ENCODE measurements around the gene MYBPC2.
"Not testable (repeated sequence)": the region's sequence is repeated elsewhere in the genome, so short reads cannot be mapped to it uniquely, and the experiment has no call there.

MYBPC2 gene

DNA sequence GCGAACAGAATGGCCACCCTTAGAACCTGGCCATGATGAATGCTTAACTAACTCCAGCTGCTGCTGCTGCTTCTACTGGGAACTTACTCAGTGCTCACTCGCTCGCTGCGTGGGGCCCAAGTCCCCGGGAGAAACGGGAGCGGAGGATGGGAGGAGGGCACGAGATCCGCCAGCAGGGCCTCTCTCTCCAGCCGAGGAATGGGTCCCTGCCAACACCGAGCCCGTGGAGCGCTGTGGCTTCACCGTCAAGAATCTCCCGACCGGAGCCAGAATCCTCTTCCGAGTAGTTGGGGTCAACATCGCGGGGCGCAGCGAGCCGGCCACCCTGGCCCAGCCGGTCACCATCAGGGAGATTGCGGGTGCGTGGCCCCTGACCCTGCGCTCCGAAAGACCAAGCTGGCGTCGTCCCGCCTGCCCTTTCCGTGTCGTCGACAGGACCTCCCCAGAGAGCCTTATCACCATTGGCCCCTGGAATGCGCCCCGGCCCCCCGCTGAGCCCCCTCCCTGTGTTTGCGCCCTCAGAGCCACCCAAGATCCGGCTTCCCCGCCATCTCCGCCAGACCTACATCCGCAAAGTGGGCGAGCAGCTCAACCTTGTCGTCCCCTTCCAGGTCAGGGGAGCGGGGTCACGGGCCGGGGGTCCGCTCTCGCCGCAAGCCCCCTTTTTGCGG, 25.8 kb downstream of the MYBPC2 start:
- Mint-ChIP-seq H3K27me3 (peaks cover 15% of the 10 kb centered on the region), H3K27ac (no peak overlapping the region), H3K36me3 (no peaks in the 10 kb centered on the region), H3K9me3 (no peaks in the 10 kb centered on the region), H3K4me3 (no peak overlapping the region), H3K4me1 (peaks cover 7% of the 10 kb centered on the region)

DNA sequence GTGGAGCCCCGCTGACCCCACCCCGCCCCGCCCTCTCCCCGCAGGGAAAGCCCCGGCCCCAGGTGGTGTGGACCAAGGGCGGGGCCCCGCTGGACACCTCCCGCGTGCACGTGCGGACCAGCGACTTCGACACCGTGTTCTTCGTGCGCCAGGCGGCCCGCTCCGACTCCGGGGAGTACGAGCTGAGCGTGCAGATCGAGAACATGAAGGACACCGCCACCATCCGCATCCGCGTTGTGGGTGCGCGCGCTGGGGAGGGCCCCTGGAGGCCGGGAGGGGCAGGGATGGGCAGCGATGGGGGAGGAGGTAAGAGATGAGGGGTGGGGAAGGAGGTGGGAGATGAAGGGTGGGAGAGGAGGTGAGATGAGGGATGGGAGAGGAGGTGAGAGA, 26.4 kb downstream of the MYBPC2 start:
- Mint-ChIP-seq H3K9me3 (no peaks in the 10 kb centered on the region), H3K27me3 (peaks cover 15% of the 10 kb centered on the region), H3K4me1 (peaks cover 7% of the 10 kb centered on the region), H3K27ac (no peak overlapping the region), H3K36me3 (no peaks in the 10 kb centered on the region), H3K4me3 (no peak overlapping the region)

DNA sequence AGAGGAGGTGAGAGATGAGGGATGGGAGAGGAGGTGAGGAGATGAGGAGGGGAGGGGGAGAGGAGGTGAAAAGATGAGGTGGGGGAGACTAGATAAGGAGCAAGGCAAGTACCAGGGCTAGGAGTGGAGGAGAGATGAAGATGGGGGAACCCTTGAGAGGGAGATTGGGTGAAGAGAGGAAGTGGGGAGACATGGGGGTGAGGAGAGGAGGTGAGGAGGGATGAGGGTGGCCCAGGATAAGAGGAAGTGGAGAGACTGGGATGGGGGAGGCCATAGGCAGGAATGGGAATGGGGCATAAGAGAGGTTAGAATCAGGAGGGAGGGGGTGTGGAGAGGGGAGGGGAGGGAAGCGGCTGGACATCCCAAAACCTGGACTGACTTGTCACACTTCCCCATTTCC, 26.9 kb downstream of the MYBPC2 start:
- Mint-ChIP-seq H3K27ac (no peak overlapping the region), H3K27me3 (peaks cover 15% of the 10 kb centered on the region), H3K36me3 (no peaks in the 10 kb centered on the region), H3K9me3 (no peaks in the 10 kb centered on the region), H3K4me1 (peaks cover 7% of the 10 kb centered on the region), H3K4me3 (no peak overlapping the region)

DNA sequence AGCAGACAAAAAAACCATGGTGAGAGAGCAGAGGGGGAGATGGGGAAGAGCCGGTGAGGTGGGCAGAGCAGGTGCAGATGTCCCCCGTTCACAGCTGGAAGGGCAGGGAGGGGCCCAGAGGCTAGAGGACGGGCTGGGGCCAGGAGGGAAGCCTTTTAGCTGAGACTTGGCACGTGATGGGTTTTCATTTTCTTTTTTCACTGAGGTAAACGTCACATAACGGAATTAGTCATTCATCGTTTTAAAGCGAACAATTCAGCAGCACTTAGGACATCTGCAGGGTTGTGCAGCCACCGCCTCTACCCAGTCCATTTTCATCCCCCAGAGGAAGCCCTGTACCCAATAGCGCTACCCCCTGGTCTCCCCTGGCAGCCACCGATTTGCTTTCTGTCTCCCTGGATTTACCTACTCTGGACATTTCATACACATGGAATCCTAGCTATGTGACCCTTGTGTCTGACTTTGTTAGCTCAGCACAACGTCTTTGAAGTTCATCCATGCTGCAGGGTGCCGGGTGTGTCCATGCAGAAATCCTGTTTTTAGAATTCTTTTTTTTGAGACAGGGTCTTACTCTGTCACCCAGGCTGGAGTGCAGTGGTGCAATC, 27.6 kb downstream of the MYBPC2 start:
- peaks cover 15% of the 10 kb centered on the region for H3K27me3 Mint-ChIP-seq
- H3K4me1 Mint-ChIP-seq, result peaks cover 7% of the 10 kb centered on the region
- H3K9me3 Mint-ChIP-seq, result no peaks in the 10 kb centered on the region
- no peak overlapping the region for H3K4me3 Mint-ChIP-seq
- H3K36me3 Mint-ChIP-seq, result no peaks in the 10 kb centered on the region
- H3K27ac Mint-ChIP-seq, result no peak overlapping the region

DNA sequence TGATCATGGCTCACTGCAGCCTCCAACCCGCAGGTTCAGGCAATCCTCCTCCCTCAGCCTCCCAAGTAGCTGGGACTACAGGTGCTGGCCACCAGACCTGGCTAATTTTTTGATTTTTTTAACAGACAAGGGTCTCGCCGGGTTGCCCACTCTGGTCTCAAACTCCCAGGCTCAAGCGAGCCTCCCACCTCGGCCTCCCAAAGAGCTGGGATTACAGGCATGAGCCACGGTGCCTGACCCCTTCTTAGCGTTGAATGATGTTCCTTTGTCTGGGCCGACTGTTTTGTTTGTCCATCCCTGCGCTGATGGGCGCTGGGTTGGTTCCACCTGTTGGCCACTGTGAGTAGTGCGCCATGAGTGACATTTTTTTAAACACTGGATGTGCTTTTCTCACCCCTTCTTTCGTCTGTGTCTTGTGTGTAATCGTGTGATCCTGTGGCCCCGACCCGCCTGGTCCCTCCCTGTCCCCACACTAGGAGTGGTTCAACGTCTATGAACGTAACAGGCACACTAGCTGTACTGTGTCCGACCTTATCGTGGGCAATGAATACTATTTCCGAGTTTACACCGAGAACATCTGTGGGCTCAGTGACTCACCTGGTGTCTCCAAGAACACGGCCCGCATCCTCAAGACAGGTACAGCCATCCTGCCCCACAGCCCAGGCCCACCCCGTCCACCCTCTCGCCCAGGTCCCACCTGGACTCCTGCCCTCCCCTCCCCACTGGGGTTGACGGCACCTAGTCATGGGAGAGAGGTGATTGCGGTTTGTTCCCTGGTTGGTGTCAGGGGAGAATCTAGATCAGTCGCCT, 28.6 kb downstream of the MYBPC2 start:
- peaks cover 15% of the 10 kb centered on the region for H3K27me3 Mint-ChIP-seq
- H3K27ac Mint-ChIP-seq, result no peak overlapping the region
- no peaks in the 10 kb centered on the region for H3K36me3 Mint-ChIP-seq
- H3K4me3 Mint-ChIP-seq, result no peak overlapping the region
- H3K4me1 Mint-ChIP-seq, result peaks cover 7% of the 10 kb centered on the region
- no peaks in the 10 kb centered on the region for H3K9me3 Mint-ChIP-seq

DNA sequence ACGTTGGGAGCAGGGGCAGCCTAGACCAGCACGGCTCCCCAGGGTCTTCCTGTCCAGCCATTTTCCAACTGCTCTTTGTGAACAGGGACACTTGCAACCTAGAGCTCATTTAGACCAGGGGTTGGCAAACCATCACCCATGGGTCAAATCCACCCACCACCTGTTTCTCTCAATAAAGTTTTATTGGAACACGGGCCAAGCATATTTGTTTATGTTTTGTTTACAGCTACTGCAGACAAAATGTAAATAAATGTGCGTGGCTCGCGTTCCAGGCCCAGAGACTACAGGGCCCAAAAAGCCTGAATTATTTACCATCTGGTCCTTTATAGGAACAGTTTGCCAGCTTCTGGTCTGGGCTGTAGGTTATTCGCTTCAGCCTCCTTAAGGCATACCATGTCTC, 30.3 kb downstream of the MYBPC2 start:
- H3K4me1 Mint-ChIP-seq, result peaks cover 7% of the 10 kb centered on the region
- H3K4me3 Mint-ChIP-seq, result no peak overlapping the region
- H3K36me3 Mint-ChIP-seq, result no peaks in the 10 kb centered on the region
- peaks cover 8% of the 10 kb centered on the region for H3K27me3 Mint-ChIP-seq
- H3K27ac Mint-ChIP-seq, result no peak overlapping the region
- no peaks in the 10 kb centered on the region for H3K9me3 Mint-ChIP-seq

DNA sequence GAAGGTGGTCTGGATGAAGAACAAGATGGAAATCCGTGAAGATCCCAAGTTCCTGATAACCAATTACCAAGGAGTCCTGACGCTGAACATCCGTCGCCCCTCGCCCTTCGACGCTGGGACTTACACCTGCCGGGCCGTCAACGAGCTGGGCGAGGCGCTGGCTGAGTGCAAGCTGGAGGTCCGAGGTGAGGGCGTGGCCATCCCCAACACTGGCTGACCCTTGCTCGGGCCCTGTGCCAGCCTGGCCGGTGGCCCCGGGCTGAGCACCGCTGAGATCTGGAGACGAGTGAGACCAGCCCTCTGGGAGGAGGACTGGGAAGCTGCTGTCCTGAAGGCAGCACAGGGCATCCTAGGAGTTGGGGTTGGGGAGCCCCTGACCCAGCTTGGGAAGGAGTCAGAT, 31.7 kb downstream of the MYBPC2 start:
- Mint-ChIP-seq H3K9me3 (no peaks in the 10 kb centered on the region), H3K4me3 (no peak overlapping the region), H3K27ac (no peak overlapping the region), H3K4me1 (peaks cover 7% of the 10 kb centered on the region), H3K27me3 (peaks cover 9% of the 10 kb centered on the region), H3K36me3 (no peaks in the 10 kb centered on the region)

DNA sequence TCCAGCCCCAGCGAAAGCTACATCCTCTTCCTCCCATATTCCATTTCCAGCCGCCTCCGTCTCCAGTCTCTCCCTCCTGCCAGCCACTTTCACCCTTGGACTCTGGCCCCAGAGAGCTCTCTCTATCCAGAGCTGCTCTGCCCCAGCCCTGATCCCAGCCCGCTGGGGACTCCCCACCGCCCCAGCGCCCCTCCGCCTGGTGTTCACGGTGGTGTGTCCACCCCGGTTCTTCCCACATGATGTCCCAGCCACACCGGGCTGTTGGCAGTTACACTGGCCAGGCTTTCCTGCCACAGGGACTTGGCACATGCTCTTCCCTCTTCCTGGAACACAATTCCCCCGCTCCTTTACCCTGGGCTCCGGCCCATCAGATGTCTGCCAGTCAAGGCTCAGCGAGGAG, 32.3 kb downstream of the MYBPC2 start:
- Mint-ChIP-seq H3K4me3 (no peak overlapping the region), H3K4me1 (peaks cover 5% of the 10 kb centered on the region), H3K36me3 (no peaks in the 10 kb centered on the region), H3K27ac (no peak overlapping the region), H3K27me3 (peaks cover 7% of the 10 kb centered on the region), H3K9me3 (no peaks in the 10 kb centered on the region)

DNA sequence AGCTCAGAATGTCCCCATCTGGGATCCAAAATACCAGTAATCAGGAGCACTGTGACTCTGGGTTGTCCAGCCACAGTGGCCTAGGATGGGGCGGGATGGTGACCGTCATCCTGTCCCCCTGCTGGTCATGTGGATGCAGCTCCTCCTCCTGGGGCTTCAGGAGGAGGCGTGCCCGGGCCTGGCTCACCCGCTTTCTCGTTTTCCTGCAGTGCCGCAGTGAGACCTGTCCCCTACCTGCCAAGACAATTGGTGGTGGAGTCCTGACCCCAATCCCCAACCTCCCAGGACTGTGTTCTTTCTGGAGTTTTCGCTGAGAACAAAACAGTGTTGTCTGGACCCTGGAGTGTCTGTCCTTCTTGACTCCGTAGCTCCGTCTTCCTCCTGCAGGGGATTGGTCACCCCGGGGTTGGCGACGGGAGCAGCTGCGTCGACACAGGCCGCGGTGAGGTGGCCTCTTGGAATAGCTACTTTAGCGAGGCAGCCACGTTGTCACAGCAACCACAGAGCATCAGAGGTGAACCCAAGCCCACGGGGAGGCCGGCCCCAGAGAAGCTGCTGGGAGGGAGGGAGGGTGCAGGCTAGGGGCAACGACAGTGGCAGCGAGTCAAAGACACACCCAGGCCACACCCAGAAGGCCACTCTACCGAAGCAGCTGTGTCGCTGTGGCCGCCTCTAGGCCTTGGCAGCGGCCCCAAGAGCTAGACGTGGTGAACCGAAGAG, 33.5 kb downstream of the MYBPC2 start:
- no peaks in the 10 kb centered on the region for H3K36me3 Mint-ChIP-seq
- peaks cover 2% of the 10 kb centered on the region for H3K27me3 Mint-ChIP-seq
- no peaks in the 10 kb centered on the region for H3K9me3 Mint-ChIP-seq
- H3K4me1 Mint-ChIP-seq, result no peaks in the 10 kb centered on the region
- no peak overlapping the region for H3K4me3 Mint-ChIP-seq
- H3K27ac Mint-ChIP-seq, result no peak overlapping the region

DNA sequence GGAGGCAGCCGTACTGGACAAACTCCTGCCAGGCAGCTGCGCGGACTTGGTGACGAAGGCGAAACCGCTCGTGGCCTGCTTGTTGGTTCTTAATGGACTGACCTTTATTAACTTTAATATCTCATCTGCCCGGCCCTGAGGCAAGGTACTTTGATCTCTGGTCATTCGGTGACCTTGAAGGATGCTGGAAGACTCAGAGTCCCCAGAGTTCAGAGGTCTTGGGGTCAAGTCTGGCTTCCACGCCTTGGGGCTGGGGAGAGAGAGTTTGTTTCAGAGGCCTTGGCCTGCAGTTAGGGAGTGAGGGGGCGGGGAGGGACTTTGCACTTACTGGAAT, 34.0 kb downstream of the MYBPC2 start:
- H3K4me3 Mint-ChIP-seq, result no peak overlapping the region
- no peaks in the 10 kb centered on the region for H3K36me3 Mint-ChIP-seq
- peaks cover 2% of the 10 kb centered on the region for H3K27me3 Mint-ChIP-seq
- H3K4me1 Mint-ChIP-seq, result no peaks in the 10 kb centered on the region
- no peak overlapping the region for H3K27ac Mint-ChIP-seq
- H3K9me3 Mint-ChIP-seq, result no peaks in the 10 kb centered on the region

DNA sequence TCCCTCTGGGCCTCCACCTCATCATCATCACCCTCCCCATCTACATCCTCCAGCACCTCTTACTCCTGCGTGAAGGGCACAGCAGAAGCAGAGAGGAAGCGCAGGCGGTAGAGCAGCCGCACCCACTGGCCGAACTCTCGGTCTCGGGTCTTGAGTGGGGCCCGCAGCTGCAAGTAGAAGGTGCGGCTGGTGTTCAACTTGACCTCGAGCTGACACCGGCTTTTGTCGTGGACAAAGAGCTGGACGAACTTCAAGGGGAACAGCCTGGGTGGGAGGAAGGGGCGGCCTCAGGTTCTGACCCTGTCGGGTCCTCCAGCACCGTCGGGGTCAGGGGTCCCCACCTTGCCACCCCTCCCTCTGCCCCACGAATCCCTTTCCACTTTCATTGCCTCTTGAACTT, 34.9 kb downstream of the MYBPC2 start:
- Mint-ChIP-seq H3K4me1 (no peaks in the 10 kb centered on the region), H3K27me3 (peaks cover 2% of the 10 kb centered on the region), H3K27ac (no peak overlapping the region), H3K36me3 (no peaks in the 10 kb centered on the region), H3K4me3 (no peak overlapping the region), H3K9me3 (no peaks in the 10 kb centered on the region)

DNA sequence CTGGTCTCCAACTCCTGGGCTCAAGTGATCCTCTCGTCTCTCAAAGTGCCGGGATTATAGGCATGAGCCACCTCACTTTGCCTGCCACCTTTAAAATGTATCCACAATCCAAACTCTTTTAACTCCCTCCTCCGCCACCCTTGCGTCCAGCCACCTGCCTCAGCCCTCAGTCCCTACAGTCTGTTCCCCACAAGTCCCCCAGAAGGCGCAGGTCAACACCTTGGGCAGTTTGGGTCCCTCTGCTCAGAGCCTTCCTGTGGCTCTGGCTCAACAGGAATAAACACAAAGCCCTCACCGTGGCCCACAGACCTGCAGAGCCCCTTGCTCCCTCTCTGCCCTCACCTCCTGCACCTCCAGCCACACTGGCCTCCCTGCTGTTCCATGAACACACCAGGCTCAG, 36.1 kb downstream of the MYBPC2 start:
- no peaks in the 10 kb centered on the region for H3K4me1 Mint-ChIP-seq
- H3K9me3 Mint-ChIP-seq, result no peaks in the 10 kb centered on the region

DNA sequence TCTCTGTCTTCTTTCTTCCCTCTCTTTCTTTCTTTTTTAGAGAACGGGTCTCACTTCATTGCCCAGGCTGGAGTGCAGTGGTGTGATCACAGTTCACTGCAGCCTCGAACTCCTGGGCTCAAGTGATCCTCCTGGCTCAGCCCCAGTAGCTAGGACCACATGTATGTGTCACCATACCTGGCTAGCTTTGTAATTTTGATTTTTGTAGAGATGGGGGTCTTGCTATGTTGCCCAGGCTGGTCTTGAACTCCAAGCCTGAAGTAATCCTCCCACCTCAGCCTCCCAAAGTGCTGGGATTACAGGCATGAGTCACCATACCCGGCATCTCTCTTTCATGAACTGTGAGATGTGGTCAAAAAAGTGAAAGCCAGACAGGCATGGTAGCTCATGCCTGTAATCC, 40.6 kb downstream of the MYBPC2 start:
- not testable (repeated sequence) for H3K27ac Mint-ChIP-seq, H3K9me3 Mint-ChIP-seq, H3K36me3 Mint-ChIP-seq, H3K4me3 Mint-ChIP-seq, H3K27me3 Mint-ChIP-seq
- H3K4me1 Mint-ChIP-seq, result peaks cover 17% of the 10 kb centered on the region

More for the DNA sequence above, 36.1 kb downstream of the MYBPC2 start:
- Mint-ChIP-seq H3K36me3 (no peaks in the 10 kb centered on the region), H3K27me3 (peaks cover 2% of the 10 kb centered on the region), H3K4me3 (no peak overlapping the region), H3K27ac (no peak overlapping the region)

DNA sequence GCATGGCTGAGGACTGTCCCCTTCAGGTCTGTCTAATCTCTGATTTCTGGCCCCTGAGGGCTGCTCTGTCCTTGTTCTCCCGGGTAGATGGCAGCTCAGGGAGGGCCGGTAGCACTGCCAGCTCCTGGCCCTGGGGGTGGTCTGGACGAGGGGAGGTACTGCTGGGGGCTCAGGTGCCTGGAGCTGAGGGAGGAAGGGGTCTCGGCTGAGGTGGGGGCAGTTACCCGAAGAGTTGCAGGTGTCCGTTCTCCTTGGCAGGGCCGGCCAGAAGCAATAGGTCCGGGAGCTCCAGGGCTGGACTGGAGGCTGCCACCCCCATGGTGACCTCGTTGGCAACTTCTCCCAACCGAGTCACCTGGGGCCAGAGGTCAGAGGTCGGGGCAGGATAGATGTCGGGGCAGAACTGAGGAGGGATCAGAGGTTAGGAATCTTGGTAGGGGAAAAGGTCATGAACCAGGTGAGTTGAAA, 42.4 kb downstream of the MYBPC2 start:
- Mint-ChIP-seq H3K27ac (peak overlapping the region; percentile 84), H3K9me3 (no peaks in the 10 kb centered on the region), H3K27me3 (no peaks in the 10 kb centered on the region), H3K4me3 (peak overlapping the region; percentile 98), H3K4me1 (peaks cover 22% of the 10 kb centered on the region), H3K36me3 (peaks cover 7% of the 10 kb centered on the region)

DNA sequence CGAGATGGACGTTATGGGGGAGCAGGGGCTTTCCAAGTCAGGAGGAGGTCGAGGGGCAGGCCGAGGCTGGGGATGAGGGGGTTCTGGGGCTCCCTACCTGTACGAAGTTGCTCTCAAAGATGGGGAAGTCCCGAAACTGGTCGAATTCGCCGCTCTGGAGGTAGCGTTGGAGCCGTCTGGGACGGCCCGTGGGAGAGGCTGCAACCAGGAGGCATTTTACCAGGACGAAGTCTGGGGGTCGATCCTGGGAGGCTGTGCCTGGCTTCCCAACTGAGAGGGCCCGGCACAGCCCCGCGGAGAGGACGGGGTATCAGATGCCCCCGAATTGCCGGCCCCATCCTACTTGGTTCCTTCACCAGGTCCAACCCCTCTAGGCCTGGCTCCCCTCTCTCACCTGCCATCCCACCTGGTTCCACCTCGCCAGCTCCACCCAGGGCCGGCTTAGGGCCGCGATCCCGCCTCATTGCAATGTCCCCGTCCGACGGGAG, 43.1 kb downstream of the MYBPC2 start:
- Mint-ChIP-seq H3K36me3 (peaks cover 7% of the 10 kb centered on the region), H3K9me3 (no peaks in the 10 kb centered on the region), H3K4me1 (peaks cover 22% of the 10 kb centered on the region), H3K27me3 (no peaks in the 10 kb centered on the region), H3K27ac (peak overlapping the region; percentile 97), H3K4me3 (peak overlapping the region; percentile 98)
